Right renal cortex interstitium (tissue), 3 donors: ENCODE results near the gene CPOX. TPM values are rescaled to one million over a fixed set of nuclear protein-coding genes. Genes with fewer than 3 reads are reported as not detected.
"Not testable (repeated sequence)": the region's sequence is repeated elsewhere in the genome, so short reads cannot be mapped to it uniquely, and the experiment has no call there.

ENCODE experiments used
- DNase-seq, 3 donors: peaks; one replicate each; pipeline ENCODE4 v3.0.0-alpha.2; 2013; ENCODE audit warnings: low read depth in 3 of 3, low spot score in 2 of 3
- polyA plus RNA-seq, 3 donors: library from polyadenylated mRNA; unstranded; fragments of 120-200 nt; gene quantifications; one replicate each; pipeline ENCODE4 v1.2.1, GENCODE V29; 2013; ENCODE audit not compliant: insufficient read length in 3 of 3

The CPOX gene
- polyA plus RNA-seq, 3 donors = 20.4 to 23.4 (median 20.9) TPM

GRCh38 chr3:98564282-98565005 lies 29.0 kb downstream of the CPOX start:
- DNase-seq = no peak

GRCh38 chr3:98563661-98564281 lies 29.6 kb downstream of the CPOX start:
- no peak for DNase-seq

- no peak for DNase-seq
Measured at GRCh38 chr3:98561727-98562521, 31.5 kb downstream of the CPOX start.

GRCh38 chr3:98560911-98561310 lies 32.5 kb downstream of the CPOX start:
- DNase-seq = no peak

- DNase-seq = not testable (repeated sequence)
Measured at GRCh38 chr3:98559769-98560168, 33.6 kb downstream of the CPOX start.

- no peak for DNase-seq
Measured at GRCh38 chr3:98558100-98558827, 35.1 kb downstream of the CPOX start.

GRCh38 chr3:98557324-98558010 lies 35.9 kb downstream of the CPOX start:
- DNase-seq = no peak

GRCh38 chr3:98556164-98557130 lies 37.0 kb downstream of the CPOX start:
- no peak for DNase-seq

GRCh38 chr3:98555025-98555379 lies 38.4 kb downstream of the CPOX start:
- no peak for DNase-seq

- DNase-seq = no peak
Measured at GRCh38 chr3:98554580-98554979, 38.8 kb downstream of the CPOX start.

GRCh38 chr3:98553753-98554152 lies 39.7 kb downstream of the CPOX start:
- DNase-seq = no peak

GRCh38 chr3:98553021-98553563 lies 40.3 kb downstream of the CPOX start:
- no peak for DNase-seq

GRCh38 chr3:98552232-98553020 lies 41.0 kb downstream of the CPOX start:
- DNase-seq = no peak

- DNase-seq = no peak
Measured at GRCh38 chr3:98551754-98552153, 41.7 kb downstream of the CPOX start.

GRCh38 chr3:98551236-98551635 lies 42.2 kb downstream of the CPOX start:
- DNase-seq = no peak

- DNase-seq = no peak
Measured at GRCh38 chr3:98550833-98551232, 42.6 kb downstream of the CPOX start.

- DNase-seq = no peak
Measured at GRCh38 chr3:98548544-98548943, 44.9 kb downstream of the CPOX start.

- no peak for DNase-seq
Measured at GRCh38 chr3:98545940-98546339, 47.5 kb downstream of the CPOX start.
